Hematopoietic multipotent progenitor cell (in vitro differentiated cells): ENCODE results near the gene NEU4. TPM values are rescaled to one million over a fixed set of nuclear protein-coding genes. Genes with fewer than 3 reads are reported as not detected.
"Not testable (repeated sequence)": the region's sequence is repeated elsewhere in the genome, so short reads cannot be mapped to it uniquely, and the experiment has no call there.

ENCODE experiments used
- DNase-seq, 3 donors: peaks; one replicate each; pipeline ENCODE4 v3.0.0-alpha.2; 2011 to 2015; ENCODE audit warnings: low read depth in 2 of 3, low spot score in 2 of 3
- total RNA-seq: library from RNA; depleted of rRNA; stranded (reverse); fragments of >200 nt; gene quantifications from one replicate; pipeline ENCODE4 v1.2.3, GENCODE V29; 2012

Gene NEU4, protein sequence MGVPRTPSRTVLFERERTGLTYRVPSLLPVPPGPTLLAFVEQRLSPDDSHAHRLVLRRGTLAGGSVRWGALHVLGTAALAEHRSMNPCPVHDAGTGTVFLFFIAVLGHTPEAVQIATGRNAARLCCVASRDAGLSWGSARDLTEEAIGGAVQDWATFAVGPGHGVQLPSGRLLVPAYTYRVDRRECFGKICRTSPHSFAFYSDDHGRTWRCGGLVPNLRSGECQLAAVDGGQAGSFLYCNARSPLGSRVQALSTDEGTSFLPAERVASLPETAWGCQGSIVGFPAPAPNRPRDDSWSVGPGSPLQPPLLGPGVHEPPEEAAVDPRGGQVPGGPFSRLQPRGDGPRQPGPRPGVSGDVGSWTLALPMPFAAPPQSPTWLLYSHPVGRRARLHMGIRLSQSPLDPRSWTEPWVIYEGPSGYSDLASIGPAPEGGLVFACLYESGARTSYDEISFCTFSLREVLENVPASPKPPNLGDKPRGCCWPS
- 9.2 TPM for total RNA-seq

- no peak for DNase-seq
These were observed at the start of gene NEU4 for GRCh38 chr2:241808721-241809382. TSS of gene NEU4 (plus strand) at chr2:241809193. CDS start at chr2:241814485, 5,292 bp downstream.

DNA sequence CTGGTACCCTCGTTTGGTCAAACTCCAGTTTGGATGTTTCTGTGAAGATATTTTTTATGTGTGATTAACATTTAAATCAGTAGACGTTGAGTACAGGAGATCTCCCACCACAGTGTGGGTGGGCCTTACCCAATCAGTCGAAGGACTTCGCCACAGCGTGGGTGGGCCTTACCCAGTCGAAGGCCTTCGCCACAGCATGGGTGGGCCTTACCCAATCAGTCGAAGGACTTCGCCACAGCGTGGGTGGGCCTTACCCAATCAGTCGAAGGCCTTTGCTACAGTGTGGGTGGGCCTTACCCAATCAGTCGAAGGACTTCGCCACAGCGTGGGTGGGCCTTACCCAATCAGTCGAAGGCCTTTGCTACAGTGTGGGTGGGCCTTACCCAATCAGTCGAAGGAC lies 49.1 kb upstream of the NEU4 start:
- not testable (repeated sequence) for DNase-seq

DNA sequence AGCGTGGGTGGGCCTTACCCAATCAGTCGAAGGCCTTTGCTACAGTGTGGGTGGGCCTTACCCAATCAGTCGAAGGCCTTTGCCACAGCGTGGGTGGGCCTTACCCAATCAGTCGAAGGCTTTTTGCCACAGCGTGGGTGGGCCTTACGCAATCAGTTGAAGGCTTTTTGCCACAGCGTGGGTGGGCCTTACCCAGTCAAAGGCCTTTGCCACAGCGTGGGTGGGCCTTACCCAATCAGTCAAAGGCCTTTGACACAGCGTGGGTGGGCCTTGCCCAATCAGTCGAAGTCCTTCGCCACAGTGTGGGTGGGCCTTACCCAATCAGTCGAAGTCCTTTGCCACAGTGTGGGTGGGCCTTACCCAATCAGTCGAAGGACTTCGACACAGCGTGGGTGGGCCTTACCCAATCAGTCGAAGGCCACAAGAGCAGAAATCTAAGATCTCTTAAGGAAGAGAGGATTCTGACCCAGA lies 48.7 kb upstream of the NEU4 start:
- peak in 1 of 3 donors; percentile 32 for DNase-seq

- DNase-seq: no peak
These were observed 46.6 kb upstream of the NEU4 start for GRCh38 chr2:241762321-241762932.

DNA sequence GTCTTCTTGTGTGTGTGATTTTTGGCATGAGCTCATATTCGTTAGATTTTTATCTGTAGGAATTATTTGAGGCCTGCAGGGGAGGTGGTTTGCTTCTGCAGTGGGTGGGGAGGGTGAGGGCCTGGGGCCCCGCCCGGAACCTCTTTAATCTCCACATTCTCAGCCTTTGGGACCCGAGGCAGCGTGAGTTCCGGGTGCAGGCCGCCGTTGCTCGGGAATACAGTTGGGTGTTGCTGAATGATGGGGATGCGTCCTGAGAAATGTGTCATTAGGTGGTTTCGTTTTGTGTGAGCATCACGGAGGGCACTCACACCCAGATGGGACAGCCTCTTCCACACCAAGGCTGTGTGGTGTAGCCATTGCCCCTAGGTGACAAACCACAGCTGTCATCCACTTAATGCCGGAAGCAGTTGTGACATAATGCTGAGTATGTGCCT lies 46.0 kb upstream of the NEU4 start:
- peak in 1 of 3 donors; percentile 23 for DNase-seq

DNA sequence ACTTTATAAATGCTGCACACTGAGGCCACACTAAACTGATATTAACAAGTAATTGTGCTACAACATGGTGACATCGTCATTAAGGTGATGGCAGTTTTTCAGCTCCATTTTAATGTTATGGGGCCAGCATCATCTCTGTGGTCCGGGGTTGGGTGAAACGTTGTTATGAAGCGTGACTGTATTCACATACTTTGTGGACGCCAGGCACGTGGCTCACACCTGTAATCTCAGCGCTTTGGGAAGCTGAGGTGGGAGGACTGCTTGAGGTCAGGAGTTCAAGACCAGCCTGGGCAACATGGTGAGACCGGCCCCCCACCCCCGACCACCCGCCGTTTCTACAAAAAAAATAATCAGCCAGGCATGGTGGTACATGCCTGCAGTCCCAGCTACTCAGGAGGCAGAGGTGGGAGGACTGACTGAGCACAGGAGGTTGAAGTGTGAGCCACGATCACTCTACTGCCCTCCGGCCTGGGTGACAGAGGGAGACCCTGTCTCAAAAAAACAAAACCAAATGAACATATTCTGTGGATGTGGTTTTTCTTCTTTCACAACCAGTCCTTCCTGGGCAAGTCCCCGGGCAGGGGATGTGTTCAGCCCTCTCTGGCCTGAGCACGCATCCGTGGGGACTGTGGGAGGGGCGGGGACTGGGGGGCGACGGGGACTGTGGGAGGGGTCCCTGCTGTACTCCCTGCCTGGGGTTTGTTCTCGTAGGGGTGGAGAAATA lies 45.3 kb upstream of the NEU4 start:
- DNase-seq: no peak

DNA sequence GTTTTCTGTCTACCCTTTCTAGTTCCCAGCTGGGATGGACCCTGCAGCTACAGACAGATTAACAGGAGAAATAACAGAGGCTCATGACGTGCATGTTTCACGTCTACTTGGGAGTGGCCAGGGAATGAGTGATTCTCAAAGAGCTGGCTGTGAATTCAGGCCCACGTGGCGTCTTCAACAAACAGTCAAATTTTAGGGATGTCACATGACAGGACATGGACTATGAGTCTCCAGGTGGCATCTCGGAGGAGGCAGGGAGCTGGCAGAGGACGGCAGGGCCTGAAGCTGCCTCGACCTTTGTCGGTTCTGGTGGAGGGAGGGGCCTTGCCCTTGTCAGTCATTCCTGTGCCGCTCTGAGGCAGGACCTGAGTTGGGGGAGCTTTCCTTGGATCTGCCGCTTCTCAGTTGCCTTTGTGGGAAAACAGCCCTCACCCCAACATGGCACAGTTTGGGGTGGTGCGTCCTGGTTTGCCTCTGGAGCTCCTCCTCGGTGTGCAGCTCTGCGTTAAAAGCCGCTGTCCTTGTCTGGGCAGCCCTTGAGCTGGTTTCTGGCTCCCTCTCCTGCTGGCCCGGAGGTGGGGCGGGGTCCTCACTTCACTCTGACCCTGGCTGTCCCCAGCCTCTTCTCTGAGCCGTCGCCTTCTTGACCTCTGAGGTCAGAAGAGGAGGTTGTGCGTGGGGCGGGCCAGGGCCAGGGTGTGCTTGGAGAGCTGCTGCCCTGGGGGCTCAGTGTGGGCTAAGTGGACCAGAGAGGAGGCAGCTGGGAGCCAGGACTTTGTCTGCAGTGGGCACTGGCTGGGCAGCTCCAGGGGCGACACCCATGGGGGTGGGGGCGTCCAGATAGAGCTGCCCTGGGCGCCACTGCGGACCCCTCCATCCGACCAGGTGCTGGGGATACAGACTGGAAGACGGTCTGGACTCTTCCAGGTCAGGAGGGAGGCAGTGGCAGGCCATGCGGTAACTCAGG lies 44.4 kb upstream of the NEU4 start:
- no peak for DNase-seq

GRCh38 chr2:241767464-241768250 lies 41.3 kb upstream of the NEU4 start:
- DNase-seq: no peak

DNA sequence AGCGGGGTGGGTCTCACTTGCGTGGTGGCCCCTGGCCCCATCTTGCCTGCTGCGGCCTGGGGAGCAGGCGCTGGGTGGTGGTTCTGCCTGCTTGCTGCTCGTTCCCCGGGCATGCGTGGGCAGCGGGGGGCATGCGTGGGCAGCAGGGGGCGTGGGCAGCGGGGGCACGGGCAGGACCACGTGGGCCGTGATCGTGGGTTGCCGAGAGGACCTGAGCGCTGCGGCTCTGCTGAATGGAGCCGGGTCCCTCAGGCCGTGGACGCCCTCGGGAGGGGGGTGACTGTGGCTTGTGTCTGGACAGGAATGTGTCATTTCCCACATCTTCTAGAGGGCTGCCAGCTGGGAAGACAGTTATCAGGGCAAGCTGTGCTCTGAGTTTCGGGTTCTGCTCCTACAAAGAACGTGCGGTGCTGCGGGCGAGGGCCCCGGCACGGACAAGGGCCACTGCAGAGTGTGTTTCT lies 40.7 kb upstream of the NEU4 start:
- no peak for DNase-seq

DNA sequence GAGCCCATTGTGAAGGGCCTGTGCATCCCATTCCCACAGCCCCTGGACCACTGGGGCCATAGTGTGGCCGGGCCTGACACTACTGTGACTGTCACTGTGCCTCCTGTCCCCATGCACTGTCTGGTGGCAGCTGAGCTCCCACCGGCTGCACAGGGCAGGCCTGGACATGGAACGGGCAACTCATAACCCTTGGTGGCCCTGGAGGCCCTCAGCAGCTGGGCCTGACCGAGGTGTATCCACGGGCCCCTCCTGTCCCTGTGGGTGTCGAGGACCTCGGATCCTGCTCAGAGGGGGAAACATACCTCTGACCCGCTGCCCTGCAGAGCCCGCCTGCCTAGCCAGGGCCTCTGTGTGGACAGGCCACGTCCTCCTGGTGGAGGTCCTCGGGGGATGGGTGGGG lies 40.1 kb upstream of the NEU4 start:
- no peak for DNase-seq

- no peak for DNase-seq
These were observed 39.2 kb upstream of the NEU4 start for GRCh38 chr2:241769819-241770184.

DNA sequence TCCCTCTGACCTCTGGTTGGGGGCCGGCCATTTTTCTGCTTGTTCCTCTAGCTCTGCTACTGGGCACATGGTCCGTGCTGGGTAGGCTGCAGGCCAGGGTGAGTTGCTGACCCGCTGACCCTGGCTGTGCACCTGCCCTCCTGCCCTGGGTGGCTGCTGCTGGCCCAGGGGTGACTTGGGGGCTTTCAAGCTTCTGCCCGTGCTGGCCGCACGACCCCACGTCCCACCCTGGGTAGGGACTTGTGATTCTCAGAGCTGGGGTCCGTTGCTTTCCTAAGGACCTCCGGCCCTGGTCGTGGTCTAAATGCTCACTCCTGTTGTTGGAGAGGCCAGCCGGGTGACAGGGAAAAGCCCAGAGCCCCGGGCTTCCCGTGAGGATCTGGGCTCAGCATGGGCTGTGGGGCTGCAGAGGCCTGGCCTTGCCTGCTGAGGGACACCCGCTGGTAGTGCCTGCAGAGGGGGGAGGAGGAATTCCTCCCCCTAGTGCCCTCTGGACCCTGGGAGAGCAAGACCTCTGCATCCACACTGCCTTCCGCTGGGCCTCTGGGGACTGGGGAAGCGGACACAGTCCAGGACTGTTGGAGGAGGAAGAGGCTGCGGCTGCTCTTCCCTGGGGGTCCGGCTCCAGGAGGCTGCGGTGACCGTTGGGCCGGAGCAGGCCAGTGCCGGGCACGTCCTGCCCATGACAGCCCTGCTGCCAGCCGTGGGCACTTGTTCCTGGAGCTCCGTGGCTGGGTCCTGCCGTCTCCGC lies 38.6 kb upstream of the NEU4 start:
- DNase-seq: no peak

- no peak for DNase-seq
These were observed 38.1 kb upstream of the NEU4 start for GRCh38 chr2:241770936-241771285.

DNA sequence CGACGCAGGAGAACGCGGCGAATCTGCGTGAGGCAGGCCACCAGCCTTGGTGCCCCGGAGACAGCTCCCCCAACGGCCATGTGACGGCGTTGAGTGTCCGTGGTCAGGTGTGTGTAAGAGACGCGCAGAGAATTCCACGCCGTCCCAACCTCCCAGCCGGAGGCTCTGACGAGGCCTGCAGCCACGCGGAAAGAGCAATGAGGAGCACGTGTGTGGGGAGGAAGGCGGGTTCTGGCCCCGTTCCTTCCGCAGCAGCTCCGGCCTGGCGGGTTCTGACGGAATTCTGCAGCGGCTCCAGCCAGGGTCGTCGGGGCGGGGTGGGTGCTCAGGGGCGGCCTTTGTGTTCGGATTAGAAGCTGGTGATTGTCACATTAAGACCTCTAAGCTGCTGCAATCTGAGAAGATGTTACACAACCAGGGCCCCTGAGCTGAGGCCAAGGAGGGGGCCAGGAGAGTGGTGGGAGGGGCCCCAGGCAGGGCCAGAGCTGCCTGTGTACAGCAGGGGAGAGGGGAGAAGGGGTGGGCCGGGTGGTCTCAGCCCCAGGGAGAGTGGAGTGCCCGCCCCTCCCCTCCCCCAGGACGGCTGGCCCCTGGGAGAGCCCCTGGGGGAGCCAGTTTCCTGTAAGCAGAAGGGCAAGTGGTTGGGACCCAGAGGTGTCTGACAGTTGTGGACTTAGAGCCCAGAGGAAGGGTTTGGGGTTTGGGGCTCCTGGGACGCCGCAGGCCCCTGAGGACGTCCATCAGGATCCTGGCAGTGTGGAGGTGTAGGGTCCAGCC lies 37.5 kb upstream of the NEU4 start:
- no peak for DNase-seq

DNA sequence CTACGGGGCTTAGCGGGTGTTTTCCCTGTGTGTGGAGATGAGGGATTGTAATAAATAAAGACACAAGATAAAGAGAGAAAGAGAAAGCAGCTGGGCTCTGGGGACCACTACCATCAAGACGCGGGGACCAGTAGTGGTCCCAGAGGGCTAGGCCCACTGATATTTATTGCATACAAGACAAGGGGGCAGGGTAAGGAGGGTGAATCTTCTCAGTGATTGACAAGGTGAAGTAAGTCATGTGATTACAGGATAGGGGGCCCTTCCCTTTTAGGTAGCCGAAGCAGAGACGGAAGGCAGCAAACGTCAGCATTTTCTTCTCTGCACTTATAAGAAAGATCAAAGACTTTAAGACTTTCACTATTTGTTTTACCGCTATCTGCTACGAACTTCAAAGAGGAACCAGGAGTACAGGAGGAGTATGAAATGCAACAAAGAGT lies 36.9 kb upstream of the NEU4 start:
- DNase-seq: no peak

- no peak for DNase-seq
These were observed 35.2 kb upstream of the NEU4 start for GRCh38 chr2:241773511-241774418.
